ENCODE data around the gene GLIPR2.

GRCh38 chr9:36141761-36142160 is 5.2 kb downstream of the GLIPR2 start:
- TF ChIP-seq, protein P1, sequence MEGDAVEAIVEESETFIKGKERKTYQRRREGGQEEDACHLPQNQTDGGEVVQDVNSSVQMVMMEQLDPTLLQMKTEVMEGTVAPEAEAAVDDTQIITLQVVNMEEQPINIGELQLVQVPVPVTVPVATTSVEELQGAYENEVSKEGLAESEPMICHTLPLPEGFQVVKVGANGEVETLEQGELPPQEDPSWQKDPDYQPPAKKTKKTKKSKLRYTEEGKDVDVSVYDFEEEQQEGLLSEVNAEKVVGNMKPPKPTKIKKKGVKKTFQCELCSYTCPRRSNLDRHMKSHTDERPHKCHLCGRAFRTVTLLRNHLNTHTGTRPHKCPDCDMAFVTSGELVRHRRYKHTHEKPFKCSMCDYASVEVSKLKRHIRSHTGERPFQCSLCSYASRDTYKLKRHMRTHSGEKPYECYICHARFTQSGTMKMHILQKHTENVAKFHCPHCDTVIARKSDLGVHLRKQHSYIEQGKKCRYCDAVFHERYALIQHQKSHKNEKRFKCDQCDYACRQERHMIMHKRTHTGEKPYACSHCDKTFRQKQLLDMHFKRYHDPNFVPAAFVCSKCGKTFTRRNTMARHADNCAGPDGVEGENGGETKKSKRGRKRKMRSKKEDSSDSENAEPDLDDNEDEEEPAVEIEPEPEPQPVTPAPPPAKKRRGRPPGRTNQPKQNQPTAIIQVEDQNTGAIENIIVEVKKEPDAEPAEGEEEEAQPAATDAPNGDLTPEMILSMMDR (conservative IDR thresholded peaks at IDR 0.05; ENCODE audit: low read depth in 2 of 2) = no peak
- TF ChIP-seq, protein P2, sequence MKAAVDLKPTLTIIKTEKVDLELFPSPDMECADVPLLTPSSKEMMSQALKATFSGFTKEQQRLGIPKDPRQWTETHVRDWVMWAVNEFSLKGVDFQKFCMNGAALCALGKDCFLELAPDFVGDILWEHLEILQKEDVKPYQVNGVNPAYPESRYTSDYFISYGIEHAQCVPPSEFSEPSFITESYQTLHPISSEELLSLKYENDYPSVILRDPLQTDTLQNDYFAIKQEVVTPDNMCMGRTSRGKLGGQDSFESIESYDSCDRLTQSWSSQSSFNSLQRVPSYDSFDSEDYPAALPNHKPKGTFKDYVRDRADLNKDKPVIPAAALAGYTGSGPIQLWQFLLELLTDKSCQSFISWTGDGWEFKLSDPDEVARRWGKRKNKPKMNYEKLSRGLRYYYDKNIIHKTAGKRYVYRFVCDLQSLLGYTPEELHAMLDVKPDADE (IDR thresholded peaks at IDR 0.05) = no peak
- TF ChIP-seq EZH2 (IDR thresholded peaks at IDR 0.05; ENCODE audit: low read depth, unreplicated experiment) (no peak), POLR2AphosphoS5 (IDR thresholded peaks at IDR 0.05; ENCODE audit: low read depth) (no peak), ZNF114 (CRISPR knock-in tag; IDR thresholded peaks at IDR 0.05) (no peak)

Data from GM23338 (cell line).